Measurements from ENCODE around the gene ADCK1.

Gene ADCK1

GRCh38 chr14:77917491-77918201 is 117.7 kb downstream of the ADCK1 start:
- in situ Hi-C loops (cut with HindIII; ENCODE audit: low sequenced_read_pairs) = no loop called here
- TF ChIP-seq CTCF (IDR thresholded peaks at IDR 0.05; ENCODE audit: low read depth, low read length, missing control alignments) = no peak
- no peak for DNase-seq (ENCODE audit: low read depth)
- no peak overlapping the region for H3K4me3 ChIP-seq (ENCODE audit: low read depth, low read length)

- no peak for TF ChIP-seq CTCF (IDR thresholded peaks at IDR 0.05; ENCODE audit: low read depth, low read length, missing control alignments)
- H3K4me3 ChIP-seq (ENCODE audit: low read depth, low read length) = no peak overlapping the region
- DNase-seq (ENCODE audit: low read depth) = no peak
- in situ Hi-C loops (cut with HindIII; ENCODE audit: low sequenced_read_pairs) = no loop called here
Measured at GRCh38 chr14:77918448-77918847, 118.5 kb downstream of the ADCK1 start.

- no peak for DNase-seq (ENCODE audit: low read depth)
- in situ Hi-C loops (cut with HindIII; ENCODE audit: low sequenced_read_pairs) = no loop called here
- TF ChIP-seq CTCF (IDR thresholded peaks at IDR 0.05; ENCODE audit: low read depth, low read length, missing control alignments) = no peak
- no peak overlapping the region for H3K4me3 ChIP-seq (ENCODE audit: low read depth, low read length)
Measured at GRCh38 chr14:77920312-77920711, 120.4 kb downstream of the ADCK1 start.

GRCh38 chr14:77921818-77922217 is 121.9 kb downstream of the ADCK1 start:
- no peak for DNase-seq (ENCODE audit: low read depth)
- in situ Hi-C loops (cut with HindIII; ENCODE audit: low sequenced_read_pairs) = no loop called here
- TF ChIP-seq CTCF (IDR thresholded peaks at IDR 0.05; ENCODE audit: low read depth, low read length, missing control alignments) = no peak
- H3K4me3 ChIP-seq (ENCODE audit: low read depth, low read length) = no peak overlapping the region

GRCh38 chr14:77923131-77923936 is 123.4 kb downstream of the ADCK1 start:
- no peak overlapping the region for H3K4me3 ChIP-seq (ENCODE audit: low read depth, low read length)
- in situ Hi-C loops (cut with HindIII; ENCODE audit: low sequenced_read_pairs) = no loop called here
- no peak for TF ChIP-seq CTCF (IDR thresholded peaks at IDR 0.05; ENCODE audit: low read depth, low read length, missing control alignments)
- no peak for DNase-seq (ENCODE audit: low read depth)

GRCh38 chr14:77924141-77924948 is 124.4 kb downstream of the ADCK1 start:
- no peak overlapping the region for H3K4me3 ChIP-seq (ENCODE audit: low read depth, low read length)
- no peak for DNase-seq (ENCODE audit: low read depth)
- in situ Hi-C loops (cut with HindIII; ENCODE audit: low sequenced_read_pairs) = no loop called here
- no peak for TF ChIP-seq CTCF (IDR thresholded peaks at IDR 0.05; ENCODE audit: low read depth, low read length, missing control alignments)
